BJ (cell line): ENCODE results near the gene RAB27B. TPM values are rescaled to one million over a fixed set of nuclear protein-coding genes. Genes with fewer than 3 reads are reported as not detected.
A peak's percentile ranks its signal among the peaks of the same experiment; 100 is the strongest.

Experiments
- CTCF ChIA-PET: fragments of 350-600 bp; formaldehyde crosslinking; extraction: SDS; loops from one replicate; lab custom pipeline; 2021; ENCODE audit warnings: antibody characterized with exemption, inconsistent platforms; lab: Yijun Ruan, JAX
- POLR2A ChIA-PET: fragments of 300-600 bp; sonication (Branson Sonifier 250); formaldehyde crosslinking; extraction: SDS; loops from one replicate; lab custom pipeline; 2021; ENCODE audit warnings: antibody characterized with exemption; lab: Charles Lee
- DNase-seq: peaks from one replicate; pipeline ENCODE4 v3.0.0-alpha.2; 2011; ENCODE audit warnings: low read depth
- H3K27me3 ChIP-seq: 2 replicates; pipeline ENCODE4 v1.6.0; 2011; ENCODE audit warnings: low read length; ENCODE audit not compliant: control insufficient read depth, insufficient read depth
- H3K36me3 ChIP-seq: 2 replicates; pipeline ENCODE4 v1.5.1; 2011; ENCODE audit warnings: low read length; ENCODE audit not compliant: control insufficient read depth, insufficient read depth
- H3K4me3 ChIP-seq: 2 replicates; pipeline ENCODE4 v1.5.1; 2011; ENCODE audit warnings: low read depth, mild to moderate bottlenecking, control low read depth, low read length
- CTCF ChIP-seq: IDR thresholded peaks from 2 replicates; pipeline ENCODE4 v1.5.1; 2011; ENCODE audit warnings: low read depth, mild to moderate bottlenecking, control low read depth, inconsistent platforms, low read length, moderate library complexity; ENCODE audit not compliant: insufficient read depth
- polyA plus RNA-seq: library from polyadenylated mRNA; depleted of rRNA; stranded (reverse); fragments of >200 nt; gene quantifications from 2 replicates; pipeline ENCODE4 v1.2.3, GENCODE V29; 2011

Gene RAB27B
- polyA plus RNA-seq, 1 experiment: 0.25 TPM

- no peak overlapping the region for H3K4me3 ChIP-seq
- TF ChIP-seq CTCF: no peak
- H3K36me3 ChIP-seq: no peaks in the 10 kb centered on the region
- POLR2A ChIA-PET: no interaction called here
- no peak for DNase-seq
- no peaks in the 10 kb centered on the region for H3K27me3 ChIP-seq
- CTCF ChIA-PET: interaction anchor here (0.9 kb wide), 1 partner anchor 10 kb away, joined by 3 read pairs; no protein-coding TSS in a partner anchor
Measured at GRCh38 chr18:54904581-54904980, 76.3 kb downstream of the RAB27B start.

- no peak for TF ChIP-seq CTCF
- no peaks in the 10 kb centered on the region for H3K36me3 ChIP-seq
- no peak overlapping the region for H3K4me3 ChIP-seq
- no peak for DNase-seq
- no peaks in the 10 kb centered on the region for H3K27me3 ChIP-seq
- ChIA-PET POLR2A (no interaction called here), CTCF (interaction anchor here (0.9 kb wide), 1 partner anchor 9 kb away, joined by 3 read pairs; no protein-coding TSS in a partner anchor)
Measured at GRCh38 chr18:54905629-54906028, 77.4 kb downstream of the RAB27B start.

- H3K27me3 ChIP-seq: no peaks in the 10 kb centered on the region; the same call in 1 of the 2 replicates
- DNase-seq: peak; percentile 76
- H3K4me3 ChIP-seq: no peak overlapping the region
- ChIA-PET POLR2A (no interaction called here), CTCF (no interaction called here)
- TF ChIP-seq CTCF: no peak
- no peaks in the 10 kb centered on the region for H3K36me3 ChIP-seq
Measured at GRCh38 chr18:54906331-54907185, 78.3 kb downstream of the RAB27B start.

GRCh38 chr18:54909538-54909937 is 81.3 kb downstream of the RAB27B start:
- CTCF ChIA-PET: no interaction called here
- H3K27me3 ChIP-seq: no peaks in the 10 kb centered on the region; the same call in 1 of the 2 replicates
- no peak for TF ChIP-seq CTCF
- POLR2A ChIA-PET: no interaction called here
- DNase-seq: no peak
- no peaks in the 10 kb centered on the region for H3K36me3 ChIP-seq
- no peak overlapping the region for H3K4me3 ChIP-seq

- no peak for TF ChIP-seq CTCF
- CTCF ChIA-PET: no interaction called here
- Histone ChIP-seq H3K4me3 (no peak overlapping the region), H3K36me3 (no peaks in the 10 kb centered on the region), H3K27me3 (no peaks in the 10 kb centered on the region; the same call in 1 of the 2 replicates)
- DNase-seq: no peak
- POLR2A ChIA-PET: no interaction called here
Measured at GRCh38 chr18:54910161-54910919, 82.1 kb downstream of the RAB27B start.
